H9 (cell line): ENCODE results near the gene CD84. TPM values are rescaled to one million over a fixed set of nuclear protein-coding genes. Genes with fewer than 3 reads are reported as not detected.

Source experiments
- DNase-seq: peaks from one replicate; pipeline ENCODE4 v3.0.0-alpha.2; 2017
- H2AFZ ChIP-seq: one replicate; pipeline ENCODE4 v1.6.1; 2013; ENCODE audit warnings: mild to moderate bottlenecking, low read length, control low read depth, moderate library complexity
- H2AK5ac ChIP-seq: 2 replicates; pipeline ENCODE4 v1.6.1; 2013; ENCODE audit warnings: low read length, control low read depth, mixed read lengths; ENCODE audit not compliant: insufficient read length
- H2BK120ac ChIP-seq: one replicate; pipeline ENCODE4 v1.6.1; 2013; ENCODE audit warnings: low read depth, mild to moderate bottlenecking, low read length, control low read depth, inconsistent platforms; ENCODE audit not compliant: poor library complexity, severe bottlenecking
- H2BK12ac ChIP-seq: 2 replicates; pipeline ENCODE4 v1.6.1; 2013; ENCODE audit warnings: low read length, control low read depth, mixed read lengths, low read depth; ENCODE audit not compliant: insufficient read length
- H2BK15ac ChIP-seq: 2 replicates; pipeline ENCODE4 v1.6.1; 2013; ENCODE audit warnings: low read depth, low read length, control low read depth
- H2BK20ac ChIP-seq: one replicate; pipeline ENCODE4 v1.6.1; 2013; ENCODE audit warnings: low read depth, mild to moderate bottlenecking, low read length, control low read depth, inconsistent platforms; ENCODE audit not compliant: poor library complexity, severe bottlenecking
- H2BK5ac ChIP-seq: 2 replicates; pipeline ENCODE4 v1.6.1; 2013; ENCODE audit warnings: low read length, control low read depth, mixed read lengths; ENCODE audit not compliant: insufficient read length
- H3K14ac ChIP-seq: 2 replicates; pipeline ENCODE4 v1.6.1; 2013; ENCODE audit warnings: low read length, control low read depth; ENCODE audit not compliant: insufficient read depth
- H3K18ac ChIP-seq: 2 replicates; pipeline ENCODE4 v1.6.1; 2013; ENCODE audit warnings: low read depth, mild to moderate bottlenecking, mixed read lengths, low read length, control low read depth; ENCODE audit not compliant: insufficient read length
- H3K23ac ChIP-seq: 2 replicates; pipeline ENCODE4 v1.6.1; 2013; ENCODE audit warnings: low read length, control low read depth, mixed read lengths, low read depth; ENCODE audit not compliant: insufficient read length
- H3K23me2 ChIP-seq: 2 replicates; pipeline ENCODE4 v1.6.1; 2013; ENCODE audit warnings: low read depth, mild to moderate bottlenecking, mixed read lengths, low read length, control low read depth; ENCODE audit not compliant: insufficient read length, poor library complexity, severe bottlenecking
- H3K27ac ChIP-seq: 2 replicates; pipeline ENCODE4 v1.5.1; 2013; ENCODE audit warnings: low read length, control low read depth, mixed read lengths, low read depth; ENCODE audit not compliant: insufficient read length
- H3K27me3 ChIP-seq: 2 replicates; pipeline ENCODE4 v1.6.1; 2013; ENCODE audit warnings: low read length, control low read depth, inconsistent platforms; ENCODE audit not compliant: insufficient read depth
- H3K4ac ChIP-seq: 2 replicates; pipeline ENCODE4 v1.6.1; 2013; ENCODE audit warnings: low read depth, mild to moderate bottlenecking, control low read depth, inconsistent platforms, low read length, moderate library complexity
- H3K4me1 ChIP-seq: 2 replicates; pipeline ENCODE4 v1.6.1; 2013; ENCODE audit warnings: low read length, control low read depth, inconsistent platforms; ENCODE audit not compliant: insufficient read depth
- H3K4me2 ChIP-seq: 2 replicates; pipeline ENCODE4 v1.6.1; 2013; ENCODE audit warnings: low read length, control low read depth, mixed read lengths; ENCODE audit not compliant: insufficient read length, insufficient read depth
- H3K56ac ChIP-seq: 2 replicates; pipeline ENCODE4 v1.6.1; 2013; ENCODE audit warnings: low read depth, mild to moderate bottlenecking, mixed read lengths, low read length, control low read depth; ENCODE audit not compliant: insufficient read length
- H3K79me1 ChIP-seq: 2 replicates; pipeline ENCODE4 v1.6.1; 2013; ENCODE audit warnings: low read depth, mild to moderate bottlenecking, moderate library complexity, low read length, control low read depth, inconsistent platforms; ENCODE audit not compliant: insufficient read depth, poor library complexity, severe bottlenecking
- H3K79me2 ChIP-seq: 2 replicates; pipeline ENCODE4 v1.6.1; 2013; ENCODE audit warnings: low read length, control low read depth, inconsistent platforms; ENCODE audit not compliant: insufficient read depth
- H3K9ac ChIP-seq: 2 replicates; pipeline ENCODE4 v1.6.1; 2013; ENCODE audit warnings: low read length, control low read depth, mixed read lengths; ENCODE audit not compliant: insufficient read length; ENCODE audit errors: extremely low read depth
- H3K9me3 ChIP-seq: one replicate; pipeline ENCODE4 v1.6.1; 2013; ENCODE audit warnings: low read depth, low read length, inconsistent platforms; ENCODE audit not compliant: control insufficient read depth
- H3T11ph ChIP-seq: one replicate; pipeline ENCODE4 v1.6.1; 2013; ENCODE audit warnings: mild to moderate bottlenecking, low read length, control low read depth, inconsistent platforms
- H4K20me1 ChIP-seq: one replicate; pipeline ENCODE4 v1.6.1; 2013; ENCODE audit not compliant: control insufficient read depth, insufficient read length, insufficient read depth
- H4K5ac ChIP-seq: 2 replicates; pipeline ENCODE4 v1.6.1; 2013; ENCODE audit warnings: low read depth, mild to moderate bottlenecking, mixed read lengths, low read length, control low read depth; ENCODE audit not compliant: insufficient read length
- H4K8ac ChIP-seq: replicated peaks from 2 replicates; pipeline ENCODE4 v1.6.1; 2013; ENCODE audit warnings: low read length, control low read depth, mixed read lengths, low read depth; ENCODE audit not compliant: insufficient read length
- H4K91ac ChIP-seq: 2 replicates; pipeline ENCODE4 v1.6.1; 2013; ENCODE audit warnings: low read depth, mild to moderate bottlenecking, moderate library complexity, mixed read lengths, low read length, control low read depth; ENCODE audit not compliant: insufficient read length
- H3K27ac Mint-ChIP-seq, 3 experiments: 2 replicates in 2 of 3; 3 replicates in 1 of 3; pipeline ENCODE4 v1.8.0; 2020 to 2021; ENCODE audit warnings: mixed read lengths in 3 of 3, mild to moderate bottlenecking in 1 of 3, moderate library complexity in 1 of 3
- H3K27me3 Mint-ChIP-seq: 2 replicates; pipeline ENCODE4 v1.8.0; 2021; ENCODE audit warnings: low read depth, mild to moderate bottlenecking, moderate library complexity, mixed read lengths
- H3K36me3 Mint-ChIP-seq, 3 experiments: 2 replicates in 2 of 3; 3 replicates in 1 of 3; pipeline ENCODE4 v1.8.0; 2020 to 2021; ENCODE audit warnings: low read depth in 3 of 3, mixed read lengths in 3 of 3; ENCODE audit not compliant: insufficient read depth in 1 of 3
- H3K4me1 Mint-ChIP-seq, 2 experiments: 2 replicates each; pipeline ENCODE4 v1.8.0; 2020; ENCODE audit warnings: mixed read lengths in 2 of 2
- H3K4me3 Mint-ChIP-seq, 2 experiments: 2 replicates in 1 of 2; 3 replicates in 1 of 2; pipeline ENCODE4 v1.8.0; 2020 to 2021; ENCODE audit warnings: mild to moderate bottlenecking in 2 of 2, mixed read lengths in 2 of 2, moderate library complexity in 1 of 2
- H3K9me3 Mint-ChIP-seq, 2 experiments: 2 replicates in 1 of 2; 3 replicates in 1 of 2; pipeline ENCODE4 v1.8.0; 2020; ENCODE audit warnings: mild to moderate bottlenecking in 2 of 2, mixed read lengths in 2 of 2, moderate library complexity in 1 of 2
- WGBS: extraction: QIAGEN DNeasy Blood & Tissue Kit; methylation state at CpG from one replicate; pipeline ENCODE4 v1.1.7; 2013; ENCODE audit warnings: missing lambda C conversion rate, low lambda C conversion rate, mixed read lengths; ENCODE audit not compliant: insufficient read length; ENCODE audit errors: extremely low coverage; 5-methylcytosine and 5-hydroxymethylcytosine counted together
- total RNA-seq: library from RNA; stranded (reverse); gene quantifications from 2 replicates; pipeline ENCODE4 v1.2.1, GENCODE V29; 2021
- TF ChIP-seq, protein P1 (sequence below): fragments of 200-600 bp; sonication (generic); conservative IDR thresholded peaks from 3 replicates; pipeline ENCODE4 v1.8.0; 2021; ENCODE audit warnings: antibody characterized with exemption, mild to moderate bottlenecking

CD84 gene
- total RNA-seq, 1 experiment from 2014 or later = not detected

GRCh38 chr1:160546942-160547341 lies 32.4 kb downstream of the CD84 start:
- no CpG with 5 or more reads among the region's 2 CpGs for WGBS
- H2BK5ac ChIP-seq = no peak overlapping the region
- TF ChIP-seq, protein P1, sequence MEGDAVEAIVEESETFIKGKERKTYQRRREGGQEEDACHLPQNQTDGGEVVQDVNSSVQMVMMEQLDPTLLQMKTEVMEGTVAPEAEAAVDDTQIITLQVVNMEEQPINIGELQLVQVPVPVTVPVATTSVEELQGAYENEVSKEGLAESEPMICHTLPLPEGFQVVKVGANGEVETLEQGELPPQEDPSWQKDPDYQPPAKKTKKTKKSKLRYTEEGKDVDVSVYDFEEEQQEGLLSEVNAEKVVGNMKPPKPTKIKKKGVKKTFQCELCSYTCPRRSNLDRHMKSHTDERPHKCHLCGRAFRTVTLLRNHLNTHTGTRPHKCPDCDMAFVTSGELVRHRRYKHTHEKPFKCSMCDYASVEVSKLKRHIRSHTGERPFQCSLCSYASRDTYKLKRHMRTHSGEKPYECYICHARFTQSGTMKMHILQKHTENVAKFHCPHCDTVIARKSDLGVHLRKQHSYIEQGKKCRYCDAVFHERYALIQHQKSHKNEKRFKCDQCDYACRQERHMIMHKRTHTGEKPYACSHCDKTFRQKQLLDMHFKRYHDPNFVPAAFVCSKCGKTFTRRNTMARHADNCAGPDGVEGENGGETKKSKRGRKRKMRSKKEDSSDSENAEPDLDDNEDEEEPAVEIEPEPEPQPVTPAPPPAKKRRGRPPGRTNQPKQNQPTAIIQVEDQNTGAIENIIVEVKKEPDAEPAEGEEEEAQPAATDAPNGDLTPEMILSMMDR = no peak
- no peak overlapping the region for H2BK120ac ChIP-seq
- H3K14ac ChIP-seq = no peak overlapping the region
- no peak overlapping the region for H3K23ac ChIP-seq
- no peak overlapping the region for H2AK5ac ChIP-seq
- H3K9me3 ChIP-seq = no peaks in the 10 kb centered on the region
- Mint-ChIP-seq H3K27ac (no peak overlapping the region; a peak in 1 of 7 replicates), H3K27me3 (peaks cover 2% of the 10 kb centered on the region; the same call in 1 of the 2 replicates), H3K9me3 (no peaks in the 10 kb centered on the region), H3K36me3 (no peaks in the 10 kb centered on the region), H3K4me3 (no peak overlapping the region), H3K4me1 (no peaks in the 10 kb centered on the region)
- no peaks in the 10 kb centered on the region for H3K4me1 ChIP-seq
- no peak for DNase-seq
- no peak overlapping the region for H4K91ac ChIP-seq
- no peak overlapping the region for H3K9ac ChIP-seq
- no peaks in the 10 kb centered on the region for H3K79me1 ChIP-seq
- H3K4me2 ChIP-seq = no peak overlapping the region
- H3K27ac ChIP-seq = no peak overlapping the region
- H4K20me1 ChIP-seq = no peaks in the 10 kb centered on the region
- H3K79me2 ChIP-seq = no peaks in the 10 kb centered on the region
- no peaks in the 10 kb centered on the region for H3K23me2 ChIP-seq
- H4K5ac ChIP-seq = no peak overlapping the region
- H3K18ac ChIP-seq = no peak overlapping the region
- no peak overlapping the region for H2BK12ac ChIP-seq
- no peak overlapping the region for H4K8ac ChIP-seq
- H3K4ac ChIP-seq = no peak overlapping the region
- no peaks in the 10 kb centered on the region for H3K27me3 ChIP-seq
- no peak overlapping the region for H2AFZ ChIP-seq
- H3K56ac ChIP-seq = no peak overlapping the region
- H2BK20ac ChIP-seq = no peak overlapping the region
- no peak overlapping the region for H2BK15ac ChIP-seq
- H3T11ph ChIP-seq = no peak overlapping the region
